GM23338 (cell line): ENCODE data around the gene SETD1B. TPM values are rescaled to one million over a fixed set of nuclear protein-coding genes. Genes with fewer than 3 reads are reported as not detected.

Source experiments
- ETS1 ChIP-seq: IDR thresholded peaks from 2 replicates; pipeline ENCODE4 v1.6.1; 2016; ENCODE audit warnings: antibody characterized with exemption
- EZH2phosphoT487 ChIP-seq: fragments of 200-600 bp; sonication (generic); IDR thresholded peaks from one replicate; pipeline ENCODE4 v1.8.1; 2018; ENCODE audit warnings: antibody characterized with exemption; ENCODE audit not compliant: unreplicated experiment
- POLR2AphosphoS5 ChIP-seq: IDR thresholded peaks from 2 replicates; pipeline ENCODE4 v1.6.1; 2016; ENCODE audit warnings: antibody characterized with exemption, low read depth
- REST ChIP-seq: IDR thresholded peaks from one replicate; pipeline ENCODE4 v1.6.1; 2018; ENCODE audit warnings: antibody characterized with exemption; ENCODE audit not compliant: unreplicated experiment
- ZNF331 ChIP-seq: fragments of 250-450 bp; sonication (Bioruptor Pico); IDR thresholded peaks from 2 replicates; pipeline ENCODE4 v1.5.0; 2020; ENCODE audit warnings: low read depth, mild to moderate bottlenecking, moderate library complexity
- ZNF462 ChIP-seq: fragments of 250-450 bp; sonication (Bioruptor Pico); IDR thresholded peaks from 2 replicates; pipeline ENCODE4 v1.5.0; 2020; ENCODE audit warnings: mild to moderate bottlenecking, moderate library complexity
- polyA plus RNA-seq: library from polyadenylated mRNA; unstranded; fragments of >200 nt; fragmentation: Nextera tagmentation; extraction: Ambion mirVana; gene quantifications from 2 replicates; pipeline ENCODE4 v1.2.1, GENCODE V29; 2016
- total RNA-seq: library from RNA; depleted of rRNA; stranded (reverse); fragments of >200 nt; shearing (Covaris generic); gene quantifications from 2 replicates; pipeline ENCODE4 v1.2.3, GENCODE V29; 2014

Gene SETD1B
- total and polyA plus RNA-seq, 2 experiments from 2014 or later: 3.1 to 8.7 TPM

- TF ChIP-seq ZNF462 (CRISPR knock-in tag) (no peak), EZH2phosphoT487 (no peak), ZNF331 (CRISPR knock-in tag) (no peak), POLR2AphosphoS5 (no peak), REST (no peak), ETS1 (no peak)
These were observed 755 bp downstream of the SETD1B start (continued) for GRCh38 chr12:121804417-121805111.
